ENCODE data around the gene LIPC.

- TF ChIP-seq CTCF (IDR thresholded peaks at IDR 0.05) = no peak
- no peak for TF ChIP-seq ZFX (IDR thresholded peaks at IDR 0.05; ENCODE audit: borderline replicate concordance)
Measured at GRCh38 chr15:58593870-58594269, 162.1 kb downstream of the LIPC start.
